HG03565 (cell line): ENCODE data around the gene MAN2A1.

Experiments
- ATAC-seq: cut with Tn5 transposase; IDR thresholded peaks from one replicate; pipeline ENCODE4 v1.9.1; 2021; ENCODE audit warnings: mild to moderate bottlenecking, moderate library complexity; ENCODE audit not compliant: unreplicated experiment

Gene MAN2A1

GRCh38 chr5:109899163-109899535, 209.4 kb downstream of the MAN2A1 start:
- ATAC-seq, result no peak

GRCh38 chr5:109900461-109900860, 210.7 kb downstream of the MAN2A1 start:
- no peak for ATAC-seq

- no peak for ATAC-seq
Observed at GRCh38 chr5:109900911-109901627, 211.3 kb downstream of the MAN2A1 start.

GRCh38 chr5:109901628-109901981, 211.9 kb downstream of the MAN2A1 start:
- no peak for ATAC-seq

- ATAC-seq, result no peak
Observed at GRCh38 chr5:109903061-109903460, 213.3 kb downstream of the MAN2A1 start.

- no peak for ATAC-seq
Observed at GRCh38 chr5:109905906-109906305, 216.2 kb downstream of the MAN2A1 start.

GRCh38 chr5:109907189-109907588, 217.5 kb downstream of the MAN2A1 start:
- no peak for ATAC-seq

GRCh38 chr5:109907731-109908130, 218.0 kb downstream of the MAN2A1 start:
- no peak for ATAC-seq

- no peak for ATAC-seq
Observed at GRCh38 chr5:109908366-109908765, 218.6 kb downstream of the MAN2A1 start.

GRCh38 chr5:109910874-109911273, 221.1 kb downstream of the MAN2A1 start:
- ATAC-seq, result no peak

GRCh38 chr5:109911731-109912130, 222.0 kb downstream of the MAN2A1 start:
- ATAC-seq, result no peak

- no peak for ATAC-seq
Observed at GRCh38 chr5:109914906-109915305, 225.2 kb downstream of the MAN2A1 start.

- no peak for ATAC-seq
Observed at GRCh38 chr5:109916481-109917153, 226.9 kb downstream of the MAN2A1 start.
